Panc1 (cell line): ENCODE measurements around the gene ELANE.

ENCODE experiments used
- POLR2AphosphoS5 ChIP-seq: IDR thresholded peaks from 2 replicates; pipeline ENCODE4 v1.6.1; 2012; ENCODE audit warnings: mild to moderate bottlenecking, low read depth, low read length, moderate library complexity
- TCF7L2 ChIP-seq: IDR thresholded peaks from 2 replicates; pipeline ENCODE4 v1.6.1; 2011; ENCODE audit warnings: mild to moderate bottlenecking, low read depth, low read length, inconsistent platforms
- TF ChIP-seq, protein P1 (sequence below): fragments of 450-650 bp; IDR thresholded peaks from 2 replicates; pipeline ENCODE4 v1.5.1; 2017; ENCODE audit warnings: mild to moderate bottlenecking
- TF ChIP-seq, protein P2 (sequence below), 2 experiments: IDR thresholded peaks; 2 replicates each; pipeline ENCODE4 v1.6.1; 2011 to 2012; ENCODE audit warnings: low read depth in 2 of 2, control low read depth in 1 of 2, low read length in 1 of 2, mild to moderate bottlenecking in 1 of 2, moderate library complexity in 1 of 2; ENCODE audit not compliant: insufficient read depth in 1 of 2

DNA sequence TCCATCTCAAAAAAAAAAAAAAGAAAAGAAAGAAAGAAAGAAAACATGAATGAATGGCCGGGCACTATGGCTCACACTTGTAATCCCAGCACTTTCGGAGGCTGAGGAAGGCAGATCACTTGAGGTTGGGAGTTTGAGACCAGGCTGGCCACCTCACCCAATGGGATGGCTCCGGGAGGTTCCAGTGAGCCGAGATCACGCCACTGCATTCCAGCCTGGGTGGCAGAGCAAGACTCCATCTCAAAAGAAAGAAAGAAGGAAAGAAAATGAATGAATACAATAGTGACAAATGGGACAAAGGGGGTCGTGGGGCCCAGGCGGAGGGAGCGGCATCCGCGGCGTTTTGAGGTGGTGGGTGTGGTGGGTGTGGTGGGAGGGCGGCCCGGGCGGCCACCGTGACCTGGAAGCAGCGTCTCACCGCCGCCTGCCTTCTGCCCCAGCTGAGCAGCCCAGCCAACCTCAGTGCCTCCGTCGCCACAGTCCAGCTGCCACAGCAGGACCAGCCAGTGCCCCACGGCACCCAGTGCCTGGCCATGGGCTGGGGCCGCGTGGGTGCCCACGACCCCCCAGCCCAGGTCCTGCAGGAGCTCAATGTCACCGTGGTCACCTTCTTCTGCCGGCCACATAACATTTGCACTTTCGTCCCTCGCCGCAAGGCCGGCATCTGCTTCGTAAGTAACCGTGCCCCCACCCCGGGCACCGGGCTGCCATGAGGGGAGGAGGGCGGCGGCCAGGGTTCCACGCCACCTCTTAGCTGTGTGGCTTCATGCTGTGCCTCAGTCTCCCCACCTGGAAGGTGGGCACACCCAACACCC, 6.2 kb upstream of the ELANE start:
- TF ChIP-seq, protein P1, sequence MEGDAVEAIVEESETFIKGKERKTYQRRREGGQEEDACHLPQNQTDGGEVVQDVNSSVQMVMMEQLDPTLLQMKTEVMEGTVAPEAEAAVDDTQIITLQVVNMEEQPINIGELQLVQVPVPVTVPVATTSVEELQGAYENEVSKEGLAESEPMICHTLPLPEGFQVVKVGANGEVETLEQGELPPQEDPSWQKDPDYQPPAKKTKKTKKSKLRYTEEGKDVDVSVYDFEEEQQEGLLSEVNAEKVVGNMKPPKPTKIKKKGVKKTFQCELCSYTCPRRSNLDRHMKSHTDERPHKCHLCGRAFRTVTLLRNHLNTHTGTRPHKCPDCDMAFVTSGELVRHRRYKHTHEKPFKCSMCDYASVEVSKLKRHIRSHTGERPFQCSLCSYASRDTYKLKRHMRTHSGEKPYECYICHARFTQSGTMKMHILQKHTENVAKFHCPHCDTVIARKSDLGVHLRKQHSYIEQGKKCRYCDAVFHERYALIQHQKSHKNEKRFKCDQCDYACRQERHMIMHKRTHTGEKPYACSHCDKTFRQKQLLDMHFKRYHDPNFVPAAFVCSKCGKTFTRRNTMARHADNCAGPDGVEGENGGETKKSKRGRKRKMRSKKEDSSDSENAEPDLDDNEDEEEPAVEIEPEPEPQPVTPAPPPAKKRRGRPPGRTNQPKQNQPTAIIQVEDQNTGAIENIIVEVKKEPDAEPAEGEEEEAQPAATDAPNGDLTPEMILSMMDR = no peak
- TF ChIP-seq, protein P2, sequence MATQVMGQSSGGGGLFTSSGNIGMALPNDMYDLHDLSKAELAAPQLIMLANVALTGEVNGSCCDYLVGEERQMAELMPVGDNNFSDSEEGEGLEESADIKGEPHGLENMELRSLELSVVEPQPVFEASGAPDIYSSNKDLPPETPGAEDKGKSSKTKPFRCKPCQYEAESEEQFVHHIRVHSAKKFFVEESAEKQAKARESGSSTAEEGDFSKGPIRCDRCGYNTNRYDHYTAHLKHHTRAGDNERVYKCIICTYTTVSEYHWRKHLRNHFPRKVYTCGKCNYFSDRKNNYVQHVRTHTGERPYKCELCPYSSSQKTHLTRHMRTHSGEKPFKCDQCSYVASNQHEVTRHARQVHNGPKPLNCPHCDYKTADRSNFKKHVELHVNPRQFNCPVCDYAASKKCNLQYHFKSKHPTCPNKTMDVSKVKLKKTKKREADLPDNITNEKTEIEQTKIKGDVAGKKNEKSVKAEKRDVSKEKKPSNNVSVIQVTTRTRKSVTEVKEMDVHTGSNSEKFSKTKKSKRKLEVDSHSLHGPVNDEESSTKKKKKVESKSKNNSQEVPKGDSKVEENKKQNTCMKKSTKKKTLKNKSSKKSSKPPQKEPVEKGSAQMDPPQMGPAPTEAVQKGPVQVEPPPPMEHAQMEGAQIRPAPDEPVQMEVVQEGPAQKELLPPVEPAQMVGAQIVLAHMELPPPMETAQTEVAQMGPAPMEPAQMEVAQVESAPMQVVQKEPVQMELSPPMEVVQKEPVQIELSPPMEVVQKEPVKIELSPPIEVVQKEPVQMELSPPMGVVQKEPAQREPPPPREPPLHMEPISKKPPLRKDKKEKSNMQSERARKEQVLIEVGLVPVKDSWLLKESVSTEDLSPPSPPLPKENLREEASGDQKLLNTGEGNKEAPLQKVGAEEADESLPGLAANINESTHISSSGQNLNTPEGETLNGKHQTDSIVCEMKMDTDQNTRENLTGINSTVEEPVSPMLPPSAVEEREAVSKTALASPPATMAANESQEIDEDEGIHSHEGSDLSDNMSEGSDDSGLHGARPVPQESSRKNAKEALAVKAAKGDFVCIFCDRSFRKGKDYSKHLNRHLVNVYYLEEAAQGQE (IDR thresholded peaks at IDR 0.05; ENCODE audit: insufficient read depth in 1 of 2, low read depth in 2 of 2, low read length in 1 of 2) = no peak; a peak in 1 of 4 replicates
- TF ChIP-seq TCF7L2 (no peak), POLR2AphosphoS5 (no peak)
